ENCODE measurements around the gene HIPK3.
"Not testable (repeated sequence)": the region's sequence is repeated elsewhere in the genome, so short reads cannot be mapped to it uniquely, and the experiment has no call there.

The HIPK3 gene

GRCh38 chr11:33360642-33361041 is 103.5 kb downstream of the HIPK3 start:
- no peaks in the 10 kb centered on the region for H3K9me3 ChIP-seq (ENCODE audit: severe bottlenecking)
- TF ChIP-seq, protein P1, sequence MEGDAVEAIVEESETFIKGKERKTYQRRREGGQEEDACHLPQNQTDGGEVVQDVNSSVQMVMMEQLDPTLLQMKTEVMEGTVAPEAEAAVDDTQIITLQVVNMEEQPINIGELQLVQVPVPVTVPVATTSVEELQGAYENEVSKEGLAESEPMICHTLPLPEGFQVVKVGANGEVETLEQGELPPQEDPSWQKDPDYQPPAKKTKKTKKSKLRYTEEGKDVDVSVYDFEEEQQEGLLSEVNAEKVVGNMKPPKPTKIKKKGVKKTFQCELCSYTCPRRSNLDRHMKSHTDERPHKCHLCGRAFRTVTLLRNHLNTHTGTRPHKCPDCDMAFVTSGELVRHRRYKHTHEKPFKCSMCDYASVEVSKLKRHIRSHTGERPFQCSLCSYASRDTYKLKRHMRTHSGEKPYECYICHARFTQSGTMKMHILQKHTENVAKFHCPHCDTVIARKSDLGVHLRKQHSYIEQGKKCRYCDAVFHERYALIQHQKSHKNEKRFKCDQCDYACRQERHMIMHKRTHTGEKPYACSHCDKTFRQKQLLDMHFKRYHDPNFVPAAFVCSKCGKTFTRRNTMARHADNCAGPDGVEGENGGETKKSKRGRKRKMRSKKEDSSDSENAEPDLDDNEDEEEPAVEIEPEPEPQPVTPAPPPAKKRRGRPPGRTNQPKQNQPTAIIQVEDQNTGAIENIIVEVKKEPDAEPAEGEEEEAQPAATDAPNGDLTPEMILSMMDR (IDR thresholded peaks at IDR 0.05; ENCODE audit: poor library complexity, severe bottlenecking): no peak

DNA sequence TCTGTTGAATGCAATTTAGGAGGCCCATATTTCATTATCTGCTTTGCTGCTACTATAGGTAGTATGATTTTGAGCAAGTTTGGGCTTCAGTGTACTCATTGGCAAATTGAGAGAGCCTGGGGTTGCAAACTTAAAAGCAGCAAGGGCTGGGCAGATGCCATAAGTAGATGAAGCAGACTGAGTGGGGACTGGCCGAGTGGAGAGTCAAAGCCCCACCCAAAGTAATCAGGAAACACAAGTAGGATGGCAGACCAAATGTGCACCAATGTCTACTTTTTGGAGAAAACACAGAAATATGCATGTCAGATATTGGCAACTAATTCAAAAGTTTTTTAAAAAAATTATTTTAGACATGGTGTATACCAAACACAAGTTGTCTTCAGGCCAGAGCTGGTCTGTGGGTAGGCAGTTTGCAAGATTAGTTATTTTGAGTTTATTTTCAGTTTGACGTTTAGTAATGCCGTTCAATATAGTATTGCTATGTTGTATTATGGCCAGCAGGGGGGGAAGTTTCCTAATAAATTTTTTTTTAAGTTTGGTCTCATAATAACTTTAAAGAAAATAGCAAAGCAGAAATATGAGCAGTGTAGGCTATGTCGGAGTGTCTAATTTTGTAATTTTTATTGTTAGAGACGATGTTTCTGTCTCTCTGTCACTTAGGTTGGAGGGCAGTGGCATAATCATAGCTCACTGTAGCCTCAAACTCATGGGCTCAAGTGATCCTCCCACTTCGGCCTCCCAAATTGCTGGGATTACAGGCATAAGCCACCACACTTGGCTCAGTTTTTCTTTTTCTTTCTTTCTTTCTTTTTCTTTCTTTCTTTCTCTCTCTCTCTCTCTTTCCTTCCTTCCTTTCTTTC is 105.1 kb downstream of the HIPK3 start:
- Histone ChIP-seq H3K27me3 (ENCODE audit: insufficient read depth, poor library complexity, severe bottlenecking) (no peaks in the 10 kb centered on the region), H3K4me1 (ENCODE audit: insufficient read depth, poor library complexity, severe bottlenecking) (no peaks in the 10 kb centered on the region), H3K4me3 (ENCODE audit: severe bottlenecking) (no peak overlapping the region), H3K9me3 (ENCODE audit: severe bottlenecking) (no peaks in the 10 kb centered on the region), H3K27ac (ENCODE audit: poor library complexity, severe bottlenecking) (no peak overlapping the region), H3K36me3 (ENCODE audit: low read depth) (no peaks in the 10 kb centered on the region)
- ATAC-seq (ENCODE audit: low read depth): peak; percentile 48
- no peak for DNase-seq (ENCODE audit: low spot score)
- TF ChIP-seq, protein P1 (IDR thresholded peaks at IDR 0.05; ENCODE audit: poor library complexity, severe bottlenecking): peak; percentile 71

More at GRCh38 chr11:33360642-33361041, 103.5 kb downstream of the HIPK3 start:
- Histone ChIP-seq H3K27ac (ENCODE audit: poor library complexity, severe bottlenecking) (no peak overlapping the region), H3K36me3 (ENCODE audit: low read depth) (peaks cover 3% of the 10 kb centered on the region; the same call in 1 of the 2 replicates), H3K4me3 (ENCODE audit: severe bottlenecking) (no peak overlapping the region), H3K4me1 (ENCODE audit: insufficient read depth, poor library complexity, severe bottlenecking) (no peaks in the 10 kb centered on the region), H3K27me3 (ENCODE audit: insufficient read depth, poor library complexity, severe bottlenecking) (no peaks in the 10 kb centered on the region)
- ATAC-seq (ENCODE audit: low read depth) (no peak), DNase-seq (ENCODE audit: low spot score) (no peak)

DNA sequence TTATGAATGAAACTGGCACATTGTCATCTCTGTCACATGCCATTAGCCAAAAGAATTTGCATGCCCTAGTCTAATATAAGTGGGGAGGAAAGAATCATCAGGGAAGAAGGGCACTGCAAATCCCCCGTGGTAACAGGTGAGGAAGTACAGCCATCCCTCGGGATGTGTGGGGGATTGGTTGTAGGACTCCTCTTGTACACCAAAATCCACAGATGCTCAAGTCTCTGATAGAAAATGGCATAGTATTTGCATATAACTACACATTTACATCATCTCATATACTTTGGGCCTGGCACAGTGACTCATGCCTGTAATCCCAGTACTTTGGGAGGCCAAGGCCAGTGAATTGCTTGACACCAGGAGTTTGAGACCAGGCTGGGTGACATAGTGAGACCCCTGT is 109.7 kb downstream of the HIPK3 start:
- TF ChIP-seq, protein P1 (IDR thresholded peaks at IDR 0.05; ENCODE audit: poor library complexity, severe bottlenecking): no peak
- no peak overlapping the region for H3K27ac ChIP-seq (ENCODE audit: poor library complexity, severe bottlenecking)
- ATAC-seq (ENCODE audit: low read depth) (no peak), DNase-seq (ENCODE audit: low spot score) (no peak)
- peaks cover 6% of the 10 kb centered on the region for H3K4me1 ChIP-seq (ENCODE audit: insufficient read depth, poor library complexity, severe bottlenecking)
- H3K36me3 ChIP-seq (ENCODE audit: low read depth): no peaks in the 10 kb centered on the region
- H3K9me3 ChIP-seq (ENCODE audit: severe bottlenecking): no peaks in the 10 kb centered on the region
- H3K4me3 ChIP-seq (ENCODE audit: severe bottlenecking): no peak overlapping the region
- no peaks in the 10 kb centered on the region for H3K27me3 ChIP-seq (ENCODE audit: insufficient read depth, poor library complexity, severe bottlenecking)

- not testable (repeated sequence) for ATAC-seq (ENCODE audit: low read depth); H3K36me3 ChIP-seq (ENCODE audit: low read depth); H3K27me3 ChIP-seq (ENCODE audit: insufficient read depth, poor library complexity, severe bottlenecking); H3K27ac ChIP-seq (ENCODE audit: poor library complexity, severe bottlenecking); DNase-seq (ENCODE audit: low spot score); H3K9me3 ChIP-seq (ENCODE audit: severe bottlenecking); H3K4me3 ChIP-seq (ENCODE audit: severe bottlenecking)
- H3K4me1 ChIP-seq (ENCODE audit: insufficient read depth, poor library complexity, severe bottlenecking): peaks cover 15% of the 10 kb centered on the region
These were observed 111.3 kb downstream of the HIPK3 start for GRCh38 chr11:33368475-33368874.

DNA sequence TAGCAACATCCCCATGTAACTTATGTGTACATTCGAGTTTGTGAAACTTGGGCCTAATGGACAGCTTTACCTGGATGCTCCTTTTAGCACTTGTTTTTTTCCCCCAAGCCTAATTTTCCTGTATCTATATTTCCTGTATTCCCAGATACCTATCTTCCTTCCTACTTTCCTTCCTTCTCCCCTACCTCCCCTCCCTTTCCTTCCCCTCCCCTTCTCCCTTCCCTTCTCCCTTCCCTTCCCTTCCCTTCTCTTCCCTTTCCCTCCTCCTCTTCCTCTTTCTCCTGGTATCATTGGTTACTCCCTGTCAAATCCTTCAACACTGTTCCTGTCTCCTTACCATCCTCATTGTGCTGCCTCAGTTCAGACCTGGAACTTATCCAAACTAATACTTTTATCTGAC is 111.8 kb downstream of the HIPK3 start:
- no peak for DNase-seq (ENCODE audit: low spot score)
- Histone ChIP-seq H3K36me3 (ENCODE audit: low read depth) (no peaks in the 10 kb centered on the region), H3K27me3 (ENCODE audit: insufficient read depth, poor library complexity, severe bottlenecking) (no peaks in the 10 kb centered on the region), H3K27ac (ENCODE audit: poor library complexity, severe bottlenecking) (no peak overlapping the region), H3K9me3 (ENCODE audit: severe bottlenecking) (no peaks in the 10 kb centered on the region), H3K4me1 (ENCODE audit: insufficient read depth, poor library complexity, severe bottlenecking) (peaks cover 15% of the 10 kb centered on the region), H3K4me3 (ENCODE audit: severe bottlenecking) (no peak overlapping the region)
- no peak for ATAC-seq (ENCODE audit: low read depth)
- TF ChIP-seq, protein P1 (IDR thresholded peaks at IDR 0.05; ENCODE audit: poor library complexity, severe bottlenecking): no peak

All from RWPE2 (cell line).